Activated T-helper 2 cell treated with anti-CD3 and anti-CD28 coated beads, Interferon-gamma antibody, Interleukin-2, Interleukin-4, amounts not matched to agents 10 μg/mL and 5 μg/mL and 100 μg/mL, durations not matched to agents 14 hours and 24 hours and 36 hours (primary cell): ENCODE results near the gene TMEM170A. TPM values are rescaled to one million over a fixed set of nuclear protein-coding genes. Genes with fewer than 3 reads are reported as not detected.
"Not testable (repeated sequence)": the region's sequence is repeated elsewhere in the genome, so short reads cannot be mapped to it uniquely, and the experiment has no call there.

ENCODE experiments used
- DNase-seq: peaks from one replicate; pipeline ENCODE4 v3.0.0; 2021; ENCODE audit warnings: low spot score
- H3K27ac Mint-ChIP-seq: one replicate; pipeline ENCODE4 v1.8.0; 2021; ENCODE audit warnings: mixed read lengths
- H3K27me3 Mint-ChIP-seq: one replicate; pipeline ENCODE4 v1.8.0; 2021; ENCODE audit warnings: low read depth, mixed read lengths
- H3K36me3 Mint-ChIP-seq: one replicate; pipeline ENCODE4 v1.8.0; 2021; ENCODE audit warnings: low read depth, mixed read lengths
- H3K4me1 Mint-ChIP-seq: one replicate; pipeline ENCODE4 v1.8.0; 2021; ENCODE audit warnings: low read depth, mixed read lengths
- H3K4me3 Mint-ChIP-seq: one replicate; pipeline ENCODE4 v1.8.0; 2021; ENCODE audit warnings: low read depth, mild to moderate bottlenecking, moderate library complexity, mixed read lengths
- H3K9me3 Mint-ChIP-seq: one replicate; pipeline ENCODE4 v1.8.0; 2021; ENCODE audit warnings: mixed read lengths
- intact Hi-C: fragments of 100-400 bp; cut with micrococcal nuclease; formaldehyde crosslinking; loops from one replicate; pipeline ENCODE4 v1.15.1; 2023
- total RNA-seq: library from RNA; stranded (reverse); gene quantifications from 2 replicates; pipeline ENCODE4 v1.2.3, GENCODE V29; 2022

TMEM170A gene
- total RNA-seq, 1 donor from 2014 or later: 35.6 TPM

DNA sequence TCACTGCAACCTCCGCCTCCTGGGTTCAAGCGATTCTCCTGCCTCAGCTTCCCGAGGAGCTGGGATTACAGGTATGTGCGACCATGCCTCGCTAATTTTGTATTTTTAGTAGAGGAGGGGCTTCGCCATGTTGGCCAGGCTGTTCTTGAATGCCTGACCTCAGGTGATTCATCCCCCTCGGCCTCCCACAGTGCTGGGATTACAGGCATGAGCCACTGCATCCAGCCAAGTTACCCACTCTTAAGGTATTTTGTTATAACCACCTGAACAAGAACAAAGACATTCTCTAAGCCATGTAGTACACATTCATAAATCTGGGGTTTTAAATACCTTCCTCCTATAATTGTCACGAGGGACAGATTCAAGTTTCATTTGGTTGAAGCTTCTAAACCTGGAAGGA lies 12.3 kb upstream of the TMEM170A start:
- DNase-seq: no peak
- no peaks in the 10 kb centered on the region for H3K9me3 Mint-ChIP-seq
- peaks cover 6% of the 10 kb centered on the region for H3K27me3 Mint-ChIP-seq
- no peak overlapping the region for H3K4me3 Mint-ChIP-seq
- H3K36me3 Mint-ChIP-seq: no peaks in the 10 kb centered on the region
- intact Hi-C loops: no loop called here
- no peak overlapping the region for H3K27ac Mint-ChIP-seq
- peaks cover 1% of the 10 kb centered on the region for H3K4me1 Mint-ChIP-seq

GRCh38 chr16:75475420-75475847 lies 10.9 kb upstream of the TMEM170A start:
- peaks cover 7% of the 10 kb centered on the region for H3K27me3 Mint-ChIP-seq
- H3K36me3 Mint-ChIP-seq: no peaks in the 10 kb centered on the region
- no peak overlapping the region for H3K27ac Mint-ChIP-seq
- peaks cover 2% of the 10 kb centered on the region for H3K4me1 Mint-ChIP-seq
- no peak for DNase-seq
- intact Hi-C loops: no loop called here
- H3K4me3 Mint-ChIP-seq: no peak overlapping the region
- H3K9me3 Mint-ChIP-seq: no peaks in the 10 kb centered on the region

DNA sequence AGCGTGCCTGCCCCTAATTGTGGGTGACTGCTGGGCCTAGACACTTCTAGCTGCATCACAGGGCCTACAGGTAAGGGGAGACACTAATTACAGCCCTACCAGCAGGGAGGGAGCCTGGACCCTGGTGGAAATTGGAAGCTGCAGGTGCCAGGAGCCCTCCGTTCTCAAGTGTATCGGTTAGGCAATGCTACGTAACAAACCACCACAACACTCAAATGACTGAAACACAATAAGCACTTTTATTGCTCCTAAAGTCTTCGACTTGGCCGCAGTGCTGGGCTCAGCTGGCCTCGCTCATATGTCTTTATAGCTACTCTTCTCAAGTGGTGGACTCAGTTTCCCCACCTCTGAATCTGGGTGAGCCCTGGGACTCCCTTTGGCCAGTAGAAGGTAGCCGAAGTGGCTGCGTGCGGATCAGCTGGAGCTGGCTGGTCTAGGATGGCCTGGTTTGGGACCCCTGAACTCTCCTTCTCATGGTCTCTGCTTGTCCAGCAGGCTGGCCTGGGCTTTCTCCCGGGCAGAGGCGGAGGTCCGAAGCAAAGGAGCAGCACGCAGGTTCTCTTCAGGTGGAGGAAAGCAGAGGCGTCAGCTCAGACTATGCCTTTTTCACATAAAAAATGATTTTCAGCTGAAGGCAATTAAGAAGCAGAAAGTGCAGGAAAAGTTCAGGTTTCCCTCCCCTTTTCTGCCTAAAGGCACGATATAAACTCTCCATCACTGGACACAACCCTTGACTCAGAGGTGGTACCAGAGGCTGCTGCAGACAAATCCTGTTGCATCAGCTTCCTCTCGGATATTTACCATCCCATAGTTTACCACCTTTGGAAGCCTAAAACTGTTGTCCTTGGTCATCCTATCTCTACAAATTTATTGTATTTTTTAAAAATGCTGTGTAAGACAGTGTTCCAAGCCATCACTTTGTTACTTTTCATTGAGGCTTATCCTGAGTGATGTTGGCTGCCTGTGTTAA lies 8.7 kb upstream of the TMEM170A start:
- Mint-ChIP-seq H3K27me3 (peaks cover 7% of the 10 kb centered on the region), H3K36me3 (no peaks in the 10 kb centered on the region), H3K9me3 (no peaks in the 10 kb centered on the region), H3K27ac (no peak overlapping the region), H3K4me3 (no peak overlapping the region), H3K4me1 (peaks cover 2% of the 10 kb centered on the region)
- intact Hi-C loops: no loop called here
- no peak for DNase-seq

DNA sequence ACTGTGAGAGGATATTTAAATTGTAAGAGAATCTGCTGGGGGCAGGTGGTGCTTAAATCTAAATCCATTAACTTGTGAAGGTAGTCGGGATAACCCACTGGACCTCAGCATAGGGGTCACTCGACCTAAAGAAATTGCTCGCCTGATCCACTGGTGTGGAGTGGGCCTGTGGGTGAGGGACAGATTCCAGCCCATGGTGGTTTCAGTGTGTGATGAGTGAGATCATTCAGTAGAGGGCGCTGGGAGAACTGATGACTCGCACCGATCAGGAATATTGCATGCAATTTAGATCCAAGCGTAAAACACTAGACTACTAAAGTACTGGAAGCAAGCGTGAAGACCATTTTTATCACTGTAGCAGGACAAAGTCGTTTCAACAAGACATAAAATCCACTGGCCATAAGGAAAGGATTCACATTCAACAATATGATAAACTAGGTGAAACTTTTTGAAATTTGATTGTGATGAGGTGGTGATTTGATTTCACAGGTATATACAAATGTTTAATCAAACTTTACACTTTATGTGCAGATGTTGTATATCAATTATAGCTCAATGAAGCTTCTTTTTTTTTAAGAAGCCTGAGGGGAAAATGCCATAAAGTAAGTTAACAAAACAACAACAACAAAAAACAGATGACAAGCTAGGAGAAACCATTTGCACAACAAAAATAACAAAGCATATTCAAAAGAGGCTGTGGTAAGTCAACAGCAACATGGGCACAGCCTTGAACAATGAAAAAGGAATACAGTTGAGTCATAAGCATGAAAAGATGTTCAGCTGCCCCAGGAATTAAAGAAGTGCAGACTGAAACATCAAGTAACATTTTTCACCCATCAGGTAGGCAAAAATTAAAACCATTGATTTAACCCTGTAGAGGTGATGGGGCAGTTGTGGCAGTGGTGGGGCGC lies 7.5 kb upstream of the TMEM170A start:
- intact Hi-C loops: loop anchor here (1.0 kb wide), 1 partner anchor 292 kb away; no protein-coding TSS in a partner anchor
- peaks cover 2% of the 10 kb centered on the region for H3K27me3 Mint-ChIP-seq
- H3K4me3 Mint-ChIP-seq: no peak overlapping the region
- H3K36me3 Mint-ChIP-seq: no peaks in the 10 kb centered on the region
- DNase-seq: peak; percentile 19
- H3K27ac Mint-ChIP-seq: no peak overlapping the region
- H3K4me1 Mint-ChIP-seq: peaks cover 2% of the 10 kb centered on the region
- H3K9me3 Mint-ChIP-seq: no peaks in the 10 kb centered on the region

DNA sequence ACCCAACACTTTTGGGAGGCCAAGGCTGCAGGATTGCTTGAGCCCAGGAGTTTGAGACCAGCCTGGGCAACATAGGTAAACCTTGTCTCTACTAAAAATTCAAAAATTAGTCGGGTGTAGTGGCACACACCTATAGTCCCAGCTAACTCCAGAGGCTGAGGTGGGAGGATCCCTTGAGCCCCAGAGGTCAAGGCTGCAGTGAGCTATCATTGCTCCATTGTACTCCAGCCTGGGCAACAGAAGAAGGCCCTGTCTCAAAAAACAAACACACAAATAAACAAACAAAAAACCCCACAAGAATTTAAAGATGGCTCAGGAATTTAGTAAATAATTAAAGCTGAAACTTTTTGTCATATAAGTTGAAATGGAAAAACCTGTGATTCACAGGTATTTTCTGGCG lies 2.3 kb upstream of the TMEM170A start:
- DNase-seq: no peak
- intact Hi-C loops: no loop called here
- H3K4me1 Mint-ChIP-seq: peaks cover 18% of the 10 kb centered on the region
- peaks cover 3% of the 10 kb centered on the region for H3K27me3 Mint-ChIP-seq
- no peak overlapping the region for H3K4me3 Mint-ChIP-seq
- H3K27ac Mint-ChIP-seq: no peak overlapping the region
- H3K9me3 Mint-ChIP-seq: no peaks in the 10 kb centered on the region
- H3K36me3 Mint-ChIP-seq: peaks cover 5% of the 10 kb centered on the region

DNA sequence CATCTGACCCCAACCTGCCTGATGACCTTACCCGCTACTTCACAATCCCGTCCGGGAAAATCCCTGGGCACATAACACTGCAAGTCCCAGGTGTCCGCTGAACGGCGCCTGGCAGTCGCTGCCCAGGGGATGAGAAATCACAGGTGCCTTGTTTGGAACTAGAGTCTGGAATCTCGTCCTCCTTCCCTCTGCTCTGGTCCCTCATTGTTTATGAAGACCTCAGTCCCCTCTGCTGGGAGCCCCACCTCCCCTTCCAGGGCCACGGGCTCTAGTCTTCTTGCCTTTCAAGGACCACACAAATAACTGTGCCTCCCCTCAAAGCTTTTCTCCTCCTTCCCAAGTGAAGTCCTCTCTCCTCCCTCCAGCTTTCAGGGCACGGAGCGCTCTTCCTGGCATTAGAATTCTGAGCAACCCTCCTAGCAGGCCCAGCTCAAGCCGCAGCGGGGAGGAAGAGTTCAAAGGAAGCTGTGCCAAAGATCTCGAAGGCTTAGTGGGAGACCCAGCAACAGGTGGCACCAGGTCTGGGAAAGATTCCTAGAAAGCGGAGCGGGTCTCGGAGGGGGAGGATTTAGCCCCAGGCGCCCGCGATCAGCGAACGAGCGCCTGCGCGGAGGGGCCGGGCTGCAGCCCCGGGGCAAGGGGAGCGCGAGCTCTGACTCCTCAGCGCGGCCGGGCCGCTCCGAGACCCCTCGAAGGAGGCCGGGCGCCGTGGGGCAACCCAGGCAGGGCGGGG lies 934 bp downstream of the TMEM170A start:
- not testable (repeated sequence) for DNase-seq, H3K9me3 Mint-ChIP-seq, H3K27me3 Mint-ChIP-seq
- H3K27ac Mint-ChIP-seq: peak overlapping the region; percentile 89
- peak overlapping the region; percentile 91 for H3K4me3 Mint-ChIP-seq
- intact Hi-C loops: loop anchor here (1.0 to 5.0 kb wide), 6 partner anchors 30 to 266 kb away; partner anchors contain the start of genes ADAT1, CFDP1, GABARAPL2 and KARS1
- peaks cover 25% of the 10 kb centered on the region for H3K36me3 Mint-ChIP-seq
- H3K4me1 Mint-ChIP-seq: peaks cover 36% of the 10 kb centered on the region

GRCh38 chr16:75462806-75463205 lies 1.7 kb downstream of the TMEM170A start:
- Mint-ChIP-seq H3K36me3 (peaks cover 29% of the 10 kb centered on the region), H3K27me3 (peaks cover 2% of the 10 kb centered on the region), H3K4me1 (peaks cover 36% of the 10 kb centered on the region), H3K27ac (peak overlapping the region; percentile 89), H3K9me3 (no peaks in the 10 kb centered on the region), H3K4me3 (peak overlapping the region; percentile 91)
- intact Hi-C loops: loop anchor here (5.0 kb wide), 1 partner anchor 266 kb away; no protein-coding TSS in a partner anchor
- no peak for DNase-seq

GRCh38 chr16:75461575-75461974 lies 2.9 kb downstream of the TMEM170A start:
- intact Hi-C loops: loop anchor here (5.0 kb wide), 1 partner anchor 264 kb away; no protein-coding TSS in a partner anchor
- Mint-ChIP-seq H3K4me3 (no peak overlapping the region), H3K4me1 (peaks cover 36% of the 10 kb centered on the region), H3K9me3 (no peaks in the 10 kb centered on the region), H3K27me3 (peaks cover 2% of the 10 kb centered on the region), H3K36me3 (peaks cover 29% of the 10 kb centered on the region), H3K27ac (no peak overlapping the region)
- no peak for DNase-seq

DNA sequence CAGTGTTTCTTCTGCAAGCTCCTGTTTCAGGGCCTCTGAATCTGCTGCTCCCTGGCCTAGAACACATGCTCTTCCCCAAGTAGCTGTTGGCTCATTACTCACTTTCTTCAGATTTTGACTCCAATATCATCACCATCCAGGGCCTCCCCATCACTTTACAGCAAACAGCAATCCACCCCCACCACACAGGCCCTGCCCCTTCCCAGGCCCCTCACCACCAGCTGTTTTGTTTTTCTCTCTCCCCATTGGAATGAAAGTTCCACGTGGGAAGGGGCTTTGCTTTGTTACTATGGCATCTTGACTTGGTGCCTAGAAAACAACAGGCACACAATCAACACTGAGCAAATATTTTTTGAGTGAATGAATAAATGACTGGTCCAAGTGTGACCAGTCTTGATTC lies 4.0 kb downstream of the TMEM170A start:
- no peak overlapping the region for H3K4me3 Mint-ChIP-seq
- H3K36me3 Mint-ChIP-seq: peaks cover 29% of the 10 kb centered on the region
- peak overlapping the region; percentile 39 for H3K27ac Mint-ChIP-seq
- no peaks in the 10 kb centered on the region for H3K9me3 Mint-ChIP-seq
- H3K4me1 Mint-ChIP-seq: peaks cover 36% of the 10 kb centered on the region
- no peak for DNase-seq
- intact Hi-C loops: loop anchor here (5.0 kb wide), 1 partner anchor 263 kb away; no protein-coding TSS in a partner anchor
- peaks cover 2% of the 10 kb centered on the region for H3K27me3 Mint-ChIP-seq

GRCh38 chr16:75459691-75460090 lies 4.8 kb downstream of the TMEM170A start:
- H3K27me3 Mint-ChIP-seq: no peaks in the 10 kb centered on the region

DNA sequence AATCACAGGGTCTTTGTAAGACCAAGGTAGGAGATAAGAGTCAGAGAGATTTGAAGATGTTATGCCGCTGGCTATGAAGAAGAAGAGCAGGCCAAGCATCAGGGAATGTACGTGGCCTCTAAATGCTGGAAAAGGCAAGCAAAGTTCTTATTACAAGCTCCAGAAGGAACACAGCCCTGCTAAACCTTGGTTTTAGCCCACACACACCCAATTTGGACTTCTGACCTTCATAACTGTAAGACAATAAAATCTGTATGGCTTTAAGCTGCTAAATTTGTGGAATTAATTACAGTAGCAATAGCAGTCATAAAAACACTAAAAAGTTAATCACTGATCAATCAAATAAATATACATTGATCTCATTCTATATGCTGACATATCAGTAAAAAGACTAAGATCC lies 6.0 kb downstream of the TMEM170A start:
- Mint-ChIP-seq H3K27ac (no peak overlapping the region), H3K36me3 (peaks cover 28% of the 10 kb centered on the region), H3K4me1 (peaks cover 37% of the 10 kb centered on the region), H3K9me3 (no peaks in the 10 kb centered on the region), H3K4me3 (no peak overlapping the region), H3K27me3 (no peaks in the 10 kb centered on the region)
- no peak for DNase-seq
- intact Hi-C loops: no loop called here

More at GRCh38 chr16:75459691-75460090, 4.8 kb downstream of the TMEM170A start:
- no peak for DNase-seq
- no peak overlapping the region for H3K27ac Mint-ChIP-seq
- H3K36me3 Mint-ChIP-seq: peaks cover 29% of the 10 kb centered on the region
- H3K9me3 Mint-ChIP-seq: no peaks in the 10 kb centered on the region
- intact Hi-C loops: loop anchor here (5.0 kb wide), 1 partner anchor 262 kb away; no protein-coding TSS in a partner anchor
- H3K4me1 Mint-ChIP-seq: peaks cover 33% of the 10 kb centered on the region
- H3K4me3 Mint-ChIP-seq: no peak overlapping the region

GRCh38 chr16:75458029-75458428 lies 6.5 kb downstream of the TMEM170A start:
- Mint-ChIP-seq H3K4me1 (peaks cover 37% of the 10 kb centered on the region), H3K27me3 (no peaks in the 10 kb centered on the region), H3K9me3 (no peaks in the 10 kb centered on the region), H3K27ac (no peak overlapping the region), H3K4me3 (no peak overlapping the region), H3K36me3 (peaks cover 28% of the 10 kb centered on the region)
- intact Hi-C loops: no loop called here
- DNase-seq: no peak
